BLaER1 (cell line): Measurements from ENCODE around the gene ACAA1.
A peak's percentile ranks its signal among the peaks of the same experiment; 100 is the strongest.
"Not testable (repeated sequence)": the region's sequence is repeated elsewhere in the genome, so short reads cannot be mapped to it uniquely, and the experiment has no call there.

Source experiments
- H3K27ac ChIP-seq: shearing (Covaris generic); formaldehyde crosslinking; 2 replicates; pipeline ENCODE4 v1.8.1; 2022
- H3K27me3 ChIP-seq: shearing (Covaris generic); formaldehyde crosslinking; 2 replicates; pipeline ENCODE4 v1.8.1; 2022
- H3K36me3 ChIP-seq: shearing (Covaris generic); formaldehyde crosslinking; 2 replicates; pipeline ENCODE4 v1.8.1; 2022
- H3K4me1 ChIP-seq: shearing (Covaris generic); formaldehyde crosslinking; 2 replicates; pipeline ENCODE4 v1.8.1; 2022
- H3K4me2 ChIP-seq: shearing (Covaris generic); formaldehyde crosslinking; 2 replicates; pipeline ENCODE4 v1.8.1; 2022
- H3K4me3 ChIP-seq: shearing (Covaris generic); formaldehyde crosslinking; 2 replicates; pipeline ENCODE4 v1.8.1; 2022
- H3K9ac ChIP-seq: shearing (Covaris generic); formaldehyde crosslinking; 2 replicates; pipeline ENCODE4 v1.8.1; 2022
- H3K9me3 ChIP-seq: shearing (Covaris generic); formaldehyde crosslinking; 2 replicates; pipeline ENCODE4 v1.8.1; 2022
- H4K20me1 ChIP-seq: shearing (Covaris generic); formaldehyde crosslinking; 2 replicates; pipeline ENCODE4 v1.8.1; 2022
- Cebpa-rat ChIP-seq: shearing (Covaris generic); IDR thresholded peaks from 2 replicates; pipeline ENCODE4 v1.8.1; 2022

Gene ACAA1

DNA sequence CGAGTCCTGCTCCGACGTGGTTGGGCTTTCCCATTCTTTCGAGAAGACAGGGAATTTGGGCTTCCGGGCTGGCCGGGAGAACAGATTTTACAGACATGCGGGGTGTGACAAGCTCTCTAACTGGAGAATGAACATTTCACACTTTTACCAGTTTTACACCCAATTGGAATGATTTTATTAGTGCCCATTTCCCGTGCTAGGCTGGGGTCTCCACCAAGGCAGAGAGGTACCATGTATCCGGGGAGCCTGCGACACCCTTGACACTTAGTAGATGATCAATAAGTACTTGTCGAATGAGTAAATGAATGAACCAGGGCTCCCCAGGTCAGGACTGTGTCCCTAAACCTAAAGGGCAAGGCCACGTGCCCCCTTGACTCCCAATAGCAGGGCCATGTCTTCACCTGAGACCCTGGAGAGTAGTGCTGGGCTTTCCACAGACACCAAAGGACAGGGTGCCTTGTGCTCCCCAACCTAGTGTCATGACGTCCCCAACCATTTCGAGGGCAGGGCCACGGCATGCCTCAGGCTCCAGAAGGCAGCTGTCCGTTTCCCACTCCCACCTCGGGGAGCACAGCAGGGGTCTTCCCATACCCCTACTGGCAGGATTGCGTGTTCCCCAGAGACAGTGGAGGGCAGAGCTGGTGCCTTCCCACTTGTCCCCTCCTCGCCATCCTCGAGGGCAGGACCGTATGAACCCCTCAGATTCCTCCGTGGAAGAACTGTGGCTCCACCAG lies 855 bp upstream of the ACAA1 start:
- Histone ChIP-seq H3K27me3 (no peaks in the 10 kb centered on the region), H3K4me2 (peak overlapping the region; percentile 92), H3K4me1 (peaks cover 65% of the 10 kb centered on the region), H3K9me3 (no peaks in the 10 kb centered on the region), H3K36me3 (peaks cover 49% of the 10 kb centered on the region), H3K4me3 (peak overlapping the region; percentile 95), H3K9ac (peak overlapping the region; percentile 97), H3K27ac (peak overlapping the region; percentile 94), H4K20me1 (peaks cover 73% of the 10 kb centered on the region)
- TF ChIP-seq Cebpa-rat, result no peak

DNA sequence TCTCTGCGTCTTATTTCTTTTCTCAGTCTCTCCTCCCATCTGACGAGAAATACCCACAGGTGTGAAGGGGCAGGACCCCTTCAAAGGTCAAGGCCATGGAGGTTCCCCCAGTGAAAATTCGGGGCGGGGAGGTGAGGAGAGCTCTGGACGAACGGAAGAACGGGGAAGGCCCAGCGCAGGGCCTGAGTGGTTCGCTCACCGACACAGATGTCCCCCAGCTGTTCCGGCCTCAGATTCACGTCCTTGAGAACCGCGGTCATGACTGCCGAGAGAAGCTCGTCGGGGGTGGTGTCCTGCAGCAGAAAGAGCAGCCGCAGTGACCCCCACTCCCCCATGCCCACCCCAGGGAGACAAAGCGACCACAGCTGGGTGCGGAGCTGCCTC lies 542 bp downstream of the ACAA1 start:
- H4K20me1 ChIP-seq, result peaks cover 75% of the 10 kb centered on the region
- peaks cover 55% of the 10 kb centered on the region for H3K4me1 ChIP-seq
- H3K9me3 ChIP-seq, result no peaks in the 10 kb centered on the region
- no peaks in the 10 kb centered on the region for H3K27me3 ChIP-seq
- TF ChIP-seq Cebpa-rat, result no peak
- peak overlapping the region; percentile 82 for H3K27ac ChIP-seq
- H3K36me3 ChIP-seq, result peaks cover 50% of the 10 kb centered on the region
- peak overlapping the region; percentile 97 for H3K4me2 ChIP-seq
- peak overlapping the region; percentile 91 for H3K9ac ChIP-seq
- peak overlapping the region; percentile 95 for H3K4me3 ChIP-seq

DNA sequence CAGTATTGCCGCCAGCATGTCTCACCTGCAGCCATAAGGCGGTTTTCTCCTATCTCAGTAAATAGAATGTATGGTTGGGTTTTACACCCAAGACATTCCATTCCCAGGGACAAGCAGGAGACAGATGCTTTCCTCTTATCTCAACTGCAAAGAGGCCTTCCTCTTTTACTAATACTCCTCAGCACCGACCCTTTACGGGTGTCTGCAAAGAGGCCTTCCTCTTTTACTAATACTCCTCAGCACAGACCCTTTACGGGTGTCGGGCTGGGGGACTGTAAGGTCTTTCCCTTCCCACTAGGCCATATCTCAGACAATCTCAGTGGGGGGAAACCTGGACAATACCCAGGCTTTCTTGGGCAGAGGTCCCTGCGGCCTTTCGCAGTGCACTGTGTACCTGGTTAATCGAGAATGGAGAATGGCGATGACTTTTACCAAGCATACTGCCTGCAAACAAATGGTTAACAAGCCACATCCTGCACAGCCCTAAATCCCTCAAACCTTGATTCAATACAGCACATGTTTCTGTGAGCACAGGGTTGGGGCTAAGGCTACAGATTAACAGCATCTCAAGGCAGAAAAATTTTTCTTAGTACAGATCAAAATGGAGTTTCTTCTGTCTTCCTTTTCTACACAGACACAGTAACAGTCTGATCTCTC lies 1.2 kb downstream of the ACAA1 start:
- peak overlapping the region; percentile 91 for H3K9ac ChIP-seq
- peaks cover 75% of the 10 kb centered on the region for H4K20me1 ChIP-seq
- peak overlapping the region; percentile 95 for H3K4me3 ChIP-seq
- H3K4me2 ChIP-seq, result peak overlapping the region; percentile 97
- not testable (repeated sequence) for H3K27me3 ChIP-seq, H3K9me3 ChIP-seq
- H3K27ac ChIP-seq, result peak overlapping the region; percentile 82
- peaks cover 50% of the 10 kb centered on the region for H3K36me3 ChIP-seq
- peaks cover 53% of the 10 kb centered on the region for H3K4me1 ChIP-seq

DNA sequence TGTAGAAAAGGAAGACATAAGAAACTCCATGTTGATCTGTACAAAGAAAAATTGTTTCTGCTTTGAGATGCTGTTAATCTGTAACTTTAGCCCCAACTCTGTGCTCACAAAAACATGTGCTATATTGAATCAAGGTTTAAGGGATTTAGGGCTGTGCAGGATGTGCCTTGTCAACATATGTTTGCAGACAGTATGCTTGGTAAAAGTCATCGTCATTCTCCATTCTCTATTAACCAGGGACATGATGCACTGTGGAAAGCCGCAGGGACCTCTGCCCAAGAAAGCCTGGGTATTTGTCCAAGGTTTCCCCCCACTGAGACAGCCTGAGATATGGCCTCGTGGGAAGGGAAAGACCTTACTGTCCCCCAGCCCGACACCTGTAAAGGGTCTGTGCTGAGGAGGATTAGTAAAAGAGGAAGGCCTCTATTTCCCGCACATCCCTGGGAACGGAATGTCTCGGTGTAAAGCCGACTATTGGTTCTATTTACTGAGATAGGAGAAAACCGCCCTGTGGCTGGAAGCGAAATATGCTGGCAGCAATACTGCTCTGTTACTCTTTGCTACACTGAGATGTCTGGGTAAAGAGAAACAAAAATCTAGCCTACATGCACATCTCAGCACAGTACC lies 2.3 kb downstream of the ACAA1 start:
- H3K4me3 ChIP-seq, H3K9me3 ChIP-seq, H3K27me3 ChIP-seq, H3K27ac ChIP-seq: not testable (repeated sequence)
- peak overlapping the region; percentile 97 for H3K4me2 ChIP-seq
- peaks cover 75% of the 10 kb centered on the region for H4K20me1 ChIP-seq
- H3K9ac ChIP-seq, result 0 out of 2 replicates have a peak overlapping the region, but pooled peaks have one; percentile 91
- peaks cover 53% of the 10 kb centered on the region for H3K4me1 ChIP-seq
- peaks cover 56% of the 10 kb centered on the region for H3K36me3 ChIP-seq

DNA sequence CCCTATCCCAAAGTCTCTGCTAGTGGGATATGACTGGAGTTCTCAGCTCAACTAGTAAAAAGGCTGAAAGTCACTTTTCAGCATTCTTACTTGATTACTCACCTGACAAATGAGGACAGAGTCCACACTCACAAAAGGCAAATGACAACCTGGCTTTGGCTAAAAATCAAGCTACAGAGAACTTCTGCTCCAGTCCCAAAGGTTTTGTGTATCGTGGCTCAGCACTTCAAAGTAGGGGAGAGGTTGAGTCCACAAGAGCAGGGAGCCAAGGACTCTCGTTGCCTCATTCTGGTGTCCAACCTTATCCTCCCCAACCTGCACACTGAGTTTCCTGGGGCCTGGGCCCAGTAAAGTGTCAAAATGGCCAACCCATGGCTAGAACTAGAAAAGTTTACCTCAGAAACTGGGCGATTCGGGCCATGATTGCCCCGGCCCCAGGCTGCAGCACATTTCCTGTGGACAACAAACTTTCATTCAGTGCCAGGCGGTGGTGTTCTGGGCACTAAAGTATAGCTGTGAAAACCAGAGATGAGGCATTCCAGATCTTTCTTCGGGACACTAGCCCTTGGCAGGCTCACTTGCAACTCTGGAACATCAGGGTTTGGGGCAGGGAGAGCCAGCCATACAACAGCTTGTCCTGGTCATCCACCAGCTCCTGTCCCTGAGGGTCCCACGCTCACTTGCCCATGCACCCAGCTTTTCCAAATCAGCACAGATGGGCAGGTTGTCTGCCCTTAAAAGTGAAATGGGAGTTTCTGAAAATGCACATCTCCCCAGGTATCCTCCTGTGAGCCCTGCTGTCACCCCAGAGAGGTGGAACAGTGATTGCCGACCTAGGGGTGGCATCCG lies 3.1 kb downstream of the ACAA1 start:
- Histone ChIP-seq H3K27ac (no peak overlapping the region), H3K4me3 (no peak overlapping the region), H4K20me1 (peaks cover 81% of the 10 kb centered on the region), H3K9ac (no peak overlapping the region), H3K36me3 (peaks cover 64% of the 10 kb centered on the region), H3K27me3 (no peaks in the 10 kb centered on the region), H3K4me1 (peaks cover 48% of the 10 kb centered on the region), H3K9me3 (no peaks in the 10 kb centered on the region), H3K4me2 (no peak overlapping the region)
- TF ChIP-seq Cebpa-rat, result no peak

DNA sequence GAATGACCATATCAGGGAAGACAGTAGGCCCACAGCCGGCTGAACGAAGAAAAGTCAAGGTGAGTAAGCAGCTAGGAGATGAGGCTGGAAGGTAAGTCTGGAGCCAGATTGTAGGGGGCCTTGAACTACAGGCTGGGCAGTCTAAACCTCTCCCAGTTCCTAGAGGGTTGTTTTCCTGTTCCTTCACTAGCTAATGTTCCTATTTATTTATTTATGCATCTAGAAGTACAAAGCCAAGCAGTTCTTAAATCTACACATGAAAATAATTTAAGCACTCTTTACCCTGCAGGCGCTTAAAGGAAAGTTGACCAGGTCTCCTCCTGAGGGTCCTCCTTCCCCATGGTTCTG lies 3.7 kb downstream of the ACAA1 start:
- peaks cover 48% of the 10 kb centered on the region for H3K4me1 ChIP-seq
- no peaks in the 10 kb centered on the region for H3K27me3 ChIP-seq
- H3K4me2 ChIP-seq, result no peak overlapping the region
- no peaks in the 10 kb centered on the region for H3K9me3 ChIP-seq
- H4K20me1 ChIP-seq, result peaks cover 87% of the 10 kb centered on the region
- no peak overlapping the region for H3K27ac ChIP-seq
- H3K4me3 ChIP-seq, result no peak overlapping the region
- H3K9ac ChIP-seq, result no peak overlapping the region
- H3K36me3 ChIP-seq, result peaks cover 70% of the 10 kb centered on the region
- TF ChIP-seq Cebpa-rat, result no peak

DNA sequence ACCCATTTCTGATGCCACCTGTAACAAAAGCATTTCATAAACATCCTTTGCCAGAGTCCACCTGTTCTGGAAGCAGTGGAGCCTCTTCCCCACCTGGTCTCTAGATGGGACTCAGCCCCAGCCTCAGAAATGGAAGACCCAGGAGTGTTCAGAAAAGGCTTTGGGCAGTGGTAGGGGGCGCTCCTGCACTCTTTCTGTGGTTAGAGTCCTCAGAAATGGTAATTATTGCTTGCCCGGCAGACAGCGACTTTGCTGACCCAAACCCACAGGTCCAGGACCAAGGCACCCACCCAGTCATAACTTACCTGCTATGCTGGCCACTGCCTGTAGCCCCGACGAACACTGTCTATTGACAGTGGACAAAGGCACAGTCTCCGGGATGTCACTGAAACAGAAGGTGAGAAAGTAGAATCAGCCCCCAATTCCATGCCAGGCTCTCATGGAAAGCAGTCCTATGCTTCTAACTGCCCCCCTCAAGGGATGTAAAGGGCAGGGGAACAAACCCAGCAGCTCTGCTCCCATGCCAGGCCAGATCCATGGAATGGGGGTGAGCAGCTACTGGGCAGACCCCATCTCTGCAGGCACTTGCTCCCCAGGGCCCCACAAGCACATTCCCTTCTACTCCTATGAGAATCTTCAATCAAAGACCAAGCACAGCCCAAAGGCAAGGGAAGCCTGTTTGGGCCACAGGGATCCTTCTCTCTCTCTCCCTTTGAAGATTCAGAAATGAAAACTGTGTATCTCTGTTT lies 5.1 kb downstream of the ACAA1 start:
- peaks cover 38% of the 10 kb centered on the region for H3K4me1 ChIP-seq
- no peak overlapping the region for H3K9ac ChIP-seq
- H3K9me3 ChIP-seq, result no peaks in the 10 kb centered on the region
- H3K4me2 ChIP-seq, result no peak overlapping the region
- no peaks in the 10 kb centered on the region for H3K27me3 ChIP-seq
- no peak overlapping the region for H3K27ac ChIP-seq
- TF ChIP-seq Cebpa-rat, result no peak
- no peak overlapping the region for H3K4me3 ChIP-seq
- peaks cover 100% of the 10 kb centered on the region for H4K20me1 ChIP-seq
- H3K36me3 ChIP-seq, result peaks cover 84% of the 10 kb centered on the region

DNA sequence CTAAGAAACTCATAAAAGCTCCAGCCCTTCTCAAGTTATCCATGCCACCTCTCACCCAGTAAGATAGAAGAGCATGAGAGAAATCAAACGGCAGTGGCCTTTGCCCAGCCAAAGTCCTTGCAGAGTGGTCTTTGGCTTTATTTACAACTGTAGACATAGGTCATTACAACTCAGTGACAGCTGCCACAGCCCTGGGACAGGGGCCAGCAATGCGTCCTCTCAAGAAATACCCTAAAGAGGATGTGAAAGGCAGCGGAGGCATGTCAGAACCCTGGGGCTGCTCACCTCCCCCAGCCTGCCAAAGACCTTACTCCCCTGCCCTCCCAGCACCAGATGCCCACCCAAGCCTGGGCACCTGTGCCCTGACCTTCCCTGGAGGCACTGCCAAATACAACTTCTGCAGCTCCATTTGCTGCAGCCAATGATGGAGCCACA lies 6.3 kb downstream of the ACAA1 start:
- Histone ChIP-seq H3K4me2 (peak overlapping the region; percentile 45), H3K9ac (no peak overlapping the region), H3K27ac (no peak overlapping the region), H3K9me3 (no peaks in the 10 kb centered on the region), H3K27me3 (no peaks in the 10 kb centered on the region), H3K4me3 (no peak overlapping the region), H3K36me3 (peaks cover 95% of the 10 kb centered on the region), H3K4me1 (peaks cover 35% of the 10 kb centered on the region), H4K20me1 (peaks cover 100% of the 10 kb centered on the region)
- no peak for TF ChIP-seq Cebpa-rat

DNA sequence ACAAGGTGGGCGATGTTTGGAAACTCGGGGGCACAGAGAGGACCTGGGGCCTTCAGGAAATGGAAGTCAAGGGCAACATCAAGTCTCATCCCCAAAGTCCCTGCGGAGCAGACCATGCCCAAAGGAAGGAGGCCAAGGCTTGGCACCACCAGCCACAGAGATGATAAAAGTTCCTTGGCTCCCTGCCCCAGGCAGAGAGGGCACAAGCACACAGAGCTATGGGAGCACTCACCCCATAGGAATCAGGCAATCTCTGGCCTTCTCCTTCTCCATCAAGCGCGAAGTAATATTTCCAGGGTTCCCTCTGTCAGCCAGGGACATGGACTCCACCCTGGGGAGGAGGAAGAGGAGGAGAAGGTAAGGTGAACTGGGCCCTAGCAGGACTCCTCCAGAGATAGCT lies 7.9 kb downstream of the ACAA1 start:
- Histone ChIP-seq H3K36me3 (peaks cover 100% of the 10 kb centered on the region), H3K27me3 (no peaks in the 10 kb centered on the region), H3K27ac (no peak overlapping the region), H3K9me3 (no peaks in the 10 kb centered on the region), H3K4me3 (no peak overlapping the region), H3K4me2 (no peak overlapping the region), H4K20me1 (peaks cover 99% of the 10 kb centered on the region), H3K4me1 (peaks cover 23% of the 10 kb centered on the region), H3K9ac (no peak overlapping the region)
- no peak for TF ChIP-seq Cebpa-rat
